ENCODE measurements around the gene DENND1B.

The DENND1B gene

DNA sequence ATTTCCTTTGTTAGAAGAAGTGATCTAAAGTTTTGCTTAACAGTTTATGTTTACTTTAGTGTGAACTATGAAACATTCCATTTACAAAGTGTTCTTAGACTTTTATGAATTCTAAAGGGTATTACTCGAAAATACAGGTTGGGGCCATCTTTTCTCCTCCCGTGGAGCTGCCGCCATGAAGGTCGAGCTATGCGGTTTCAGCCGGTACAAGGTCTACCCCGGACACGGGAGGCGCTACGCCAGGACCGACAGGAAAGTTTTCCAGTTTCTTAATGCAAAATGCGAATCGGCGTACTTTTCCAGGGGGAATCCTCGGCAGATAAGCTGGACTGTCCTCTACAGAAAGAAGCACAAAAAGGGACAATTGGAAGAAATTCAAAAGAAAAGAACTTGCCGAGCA, 39.8 kb downstream of the DENND1B start:
- TF ChIP-seq, protein P1, sequence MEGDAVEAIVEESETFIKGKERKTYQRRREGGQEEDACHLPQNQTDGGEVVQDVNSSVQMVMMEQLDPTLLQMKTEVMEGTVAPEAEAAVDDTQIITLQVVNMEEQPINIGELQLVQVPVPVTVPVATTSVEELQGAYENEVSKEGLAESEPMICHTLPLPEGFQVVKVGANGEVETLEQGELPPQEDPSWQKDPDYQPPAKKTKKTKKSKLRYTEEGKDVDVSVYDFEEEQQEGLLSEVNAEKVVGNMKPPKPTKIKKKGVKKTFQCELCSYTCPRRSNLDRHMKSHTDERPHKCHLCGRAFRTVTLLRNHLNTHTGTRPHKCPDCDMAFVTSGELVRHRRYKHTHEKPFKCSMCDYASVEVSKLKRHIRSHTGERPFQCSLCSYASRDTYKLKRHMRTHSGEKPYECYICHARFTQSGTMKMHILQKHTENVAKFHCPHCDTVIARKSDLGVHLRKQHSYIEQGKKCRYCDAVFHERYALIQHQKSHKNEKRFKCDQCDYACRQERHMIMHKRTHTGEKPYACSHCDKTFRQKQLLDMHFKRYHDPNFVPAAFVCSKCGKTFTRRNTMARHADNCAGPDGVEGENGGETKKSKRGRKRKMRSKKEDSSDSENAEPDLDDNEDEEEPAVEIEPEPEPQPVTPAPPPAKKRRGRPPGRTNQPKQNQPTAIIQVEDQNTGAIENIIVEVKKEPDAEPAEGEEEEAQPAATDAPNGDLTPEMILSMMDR (IDR thresholded peaks at IDR 0.05; ENCODE audit: insufficient read depth, low read depth, low read length, missing control alignments) = no peak
- DNase-seq (ENCODE audit: low read depth) = no peak
- no peak overlapping the region for H3K4me3 ChIP-seq (ENCODE audit: low read length)

DNA sequence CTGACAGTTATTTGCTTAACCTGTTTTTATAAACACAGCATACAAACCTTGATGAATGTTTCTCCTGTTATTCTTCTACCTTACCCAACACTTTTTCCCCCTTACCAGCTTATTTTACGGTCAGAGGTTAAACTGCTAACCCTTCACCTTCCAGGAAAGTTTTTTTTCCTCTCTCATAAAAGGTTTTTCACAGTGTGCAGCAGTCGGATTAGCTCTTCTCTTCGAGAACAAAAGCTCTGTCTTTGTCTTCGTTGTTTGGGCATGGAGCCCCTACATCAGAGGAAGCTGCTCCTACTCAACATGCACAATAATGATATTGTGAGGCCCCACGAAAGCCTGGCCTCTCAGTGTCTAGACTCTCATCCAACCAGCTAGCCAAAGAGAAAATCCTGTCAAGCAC, 42.0 kb downstream of the DENND1B start:
- DNase-seq (ENCODE audit: low read depth) = no peak
- TF ChIP-seq, protein P1 (IDR thresholded peaks at IDR 0.05; ENCODE audit: insufficient read depth, low read depth, low read length, missing control alignments) = no peak
- no peak overlapping the region for H3K4me3 ChIP-seq (ENCODE audit: low read length)

DNA sequence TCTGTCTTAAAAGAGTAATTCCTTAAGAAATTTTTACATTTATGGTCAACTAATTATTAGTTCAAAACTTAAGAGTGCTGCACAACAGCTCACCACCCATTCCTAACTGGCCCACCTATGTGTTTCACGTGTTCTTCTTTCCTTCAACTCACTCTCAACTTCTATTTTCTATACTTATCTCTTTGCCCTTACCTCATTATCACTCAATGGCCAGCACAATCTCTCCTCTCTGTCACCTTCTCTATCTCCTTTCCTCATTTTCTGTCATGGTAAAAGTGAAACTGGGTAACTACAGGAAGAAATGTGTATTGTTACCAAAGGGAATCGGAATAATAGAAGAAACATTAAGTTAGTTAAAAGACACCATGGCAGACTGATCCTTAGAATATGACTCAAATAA, 43.1 kb downstream of the DENND1B start:
- H3K4me3 ChIP-seq (ENCODE audit: low read length) = no peak overlapping the region
- TF ChIP-seq, protein P1 (IDR thresholded peaks at IDR 0.05; ENCODE audit: insufficient read depth, low read depth, low read length, missing control alignments) = no peak
- DNase-seq (ENCODE audit: low read depth) = no peak

DNA sequence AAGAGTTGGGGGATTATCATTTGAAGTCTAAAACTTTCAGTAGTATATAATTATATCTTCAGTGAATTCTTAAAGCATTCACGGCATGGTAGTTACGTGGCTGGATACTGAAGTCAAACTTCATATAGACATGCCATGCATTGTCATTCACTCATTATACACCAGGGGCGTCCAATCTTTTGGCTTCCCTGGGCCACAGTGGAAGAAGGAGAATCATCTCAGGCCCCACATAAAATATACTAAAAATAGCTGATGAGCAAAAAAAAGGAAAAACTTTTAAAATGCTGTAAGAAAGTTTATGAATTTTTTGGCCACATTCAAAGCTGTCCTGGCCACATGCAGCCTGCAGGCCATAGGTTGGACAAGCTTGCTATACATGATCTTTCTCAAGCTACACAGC, 43.8 kb downstream of the DENND1B start:
- TF ChIP-seq, protein P1 (IDR thresholded peaks at IDR 0.05; ENCODE audit: insufficient read depth, low read depth, low read length, missing control alignments) = no peak
- no peak overlapping the region for H3K4me3 ChIP-seq (ENCODE audit: low read length)
- no peak for DNase-seq (ENCODE audit: low read depth)

DNA sequence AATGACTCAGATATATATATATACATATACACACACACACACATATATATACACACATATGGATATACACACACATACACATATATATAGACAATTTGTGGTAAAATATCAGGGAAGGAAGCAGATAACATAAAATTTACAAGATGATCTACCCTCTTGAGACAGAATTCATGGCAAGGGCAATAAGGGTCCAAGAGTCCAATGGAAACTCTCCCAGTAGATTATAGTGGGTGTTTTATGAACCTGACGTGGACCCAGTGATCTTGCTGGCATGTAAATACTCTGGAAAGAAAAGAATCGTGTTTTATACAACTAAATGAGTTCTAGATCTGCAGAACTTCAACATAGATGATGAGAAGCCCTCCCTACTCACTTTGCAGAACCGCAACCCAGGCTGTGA, 49.3 kb downstream of the DENND1B start:
- H3K4me3 ChIP-seq (ENCODE audit: low read length) = no peak overlapping the region
- DNase-seq (ENCODE audit: low read depth) = no peak
- TF ChIP-seq, protein P1 (IDR thresholded peaks at IDR 0.05; ENCODE audit: insufficient read depth, low read depth, low read length, missing control alignments) = no peak

DNA sequence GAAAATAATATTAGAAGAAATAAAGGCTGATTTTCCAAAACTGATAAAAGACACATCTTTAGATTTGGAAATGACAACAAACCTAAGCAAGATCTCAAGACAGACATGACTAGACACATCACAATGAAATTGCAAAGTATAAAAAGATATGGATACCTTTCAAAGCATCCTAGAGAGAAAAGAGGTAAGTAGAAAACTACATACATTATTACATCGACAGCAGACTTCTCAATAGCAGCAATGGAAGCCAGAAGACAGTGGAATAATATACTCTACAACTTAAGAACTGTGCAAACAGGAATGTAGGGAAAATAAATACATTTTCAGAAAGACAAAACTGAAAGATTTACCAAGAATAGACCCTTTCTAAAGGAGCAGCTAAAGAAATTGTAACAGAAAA, 50.2 kb downstream of the DENND1B start:
- H3K4me3 ChIP-seq (ENCODE audit: low read length) = no peak overlapping the region
- TF ChIP-seq, protein P1 (IDR thresholded peaks at IDR 0.05; ENCODE audit: insufficient read depth, low read depth, low read length, missing control alignments) = no peak
- DNase-seq (ENCODE audit: low read depth) = peak; percentile 41

DNA sequence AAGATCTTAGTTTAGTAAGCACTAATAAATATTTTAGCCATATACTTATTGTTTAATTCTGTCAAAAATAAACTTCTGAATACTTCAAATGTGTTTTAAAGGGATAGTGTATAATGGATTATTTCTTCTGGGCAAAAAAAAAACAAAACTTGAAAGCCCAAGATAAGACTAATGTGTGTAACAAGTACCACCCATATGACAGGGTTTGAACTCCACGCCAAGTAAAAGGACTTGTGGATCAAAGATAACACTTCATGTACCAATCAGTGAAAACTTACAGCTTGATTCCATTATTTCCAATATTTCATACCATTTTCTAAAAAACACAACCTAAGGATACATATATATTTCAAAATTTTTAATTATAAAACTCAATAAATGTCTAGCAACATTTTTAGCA, 59.5 kb downstream of the DENND1B start:
- TF ChIP-seq, protein P1 (IDR thresholded peaks at IDR 0.05; ENCODE audit: insufficient read depth, low read depth, low read length, missing control alignments) = no peak
- no peak overlapping the region for H3K4me3 ChIP-seq (ENCODE audit: low read length)
- DNase-seq (ENCODE audit: low read depth) = no peak
